ENCODE measurements around the gene PSG5.
"Not testable (repeated sequence)": the region's sequence is repeated elsewhere in the genome, so short reads cannot be mapped to it uniquely, and the experiment has no call there.

- TF ChIP-seq, protein P1, sequence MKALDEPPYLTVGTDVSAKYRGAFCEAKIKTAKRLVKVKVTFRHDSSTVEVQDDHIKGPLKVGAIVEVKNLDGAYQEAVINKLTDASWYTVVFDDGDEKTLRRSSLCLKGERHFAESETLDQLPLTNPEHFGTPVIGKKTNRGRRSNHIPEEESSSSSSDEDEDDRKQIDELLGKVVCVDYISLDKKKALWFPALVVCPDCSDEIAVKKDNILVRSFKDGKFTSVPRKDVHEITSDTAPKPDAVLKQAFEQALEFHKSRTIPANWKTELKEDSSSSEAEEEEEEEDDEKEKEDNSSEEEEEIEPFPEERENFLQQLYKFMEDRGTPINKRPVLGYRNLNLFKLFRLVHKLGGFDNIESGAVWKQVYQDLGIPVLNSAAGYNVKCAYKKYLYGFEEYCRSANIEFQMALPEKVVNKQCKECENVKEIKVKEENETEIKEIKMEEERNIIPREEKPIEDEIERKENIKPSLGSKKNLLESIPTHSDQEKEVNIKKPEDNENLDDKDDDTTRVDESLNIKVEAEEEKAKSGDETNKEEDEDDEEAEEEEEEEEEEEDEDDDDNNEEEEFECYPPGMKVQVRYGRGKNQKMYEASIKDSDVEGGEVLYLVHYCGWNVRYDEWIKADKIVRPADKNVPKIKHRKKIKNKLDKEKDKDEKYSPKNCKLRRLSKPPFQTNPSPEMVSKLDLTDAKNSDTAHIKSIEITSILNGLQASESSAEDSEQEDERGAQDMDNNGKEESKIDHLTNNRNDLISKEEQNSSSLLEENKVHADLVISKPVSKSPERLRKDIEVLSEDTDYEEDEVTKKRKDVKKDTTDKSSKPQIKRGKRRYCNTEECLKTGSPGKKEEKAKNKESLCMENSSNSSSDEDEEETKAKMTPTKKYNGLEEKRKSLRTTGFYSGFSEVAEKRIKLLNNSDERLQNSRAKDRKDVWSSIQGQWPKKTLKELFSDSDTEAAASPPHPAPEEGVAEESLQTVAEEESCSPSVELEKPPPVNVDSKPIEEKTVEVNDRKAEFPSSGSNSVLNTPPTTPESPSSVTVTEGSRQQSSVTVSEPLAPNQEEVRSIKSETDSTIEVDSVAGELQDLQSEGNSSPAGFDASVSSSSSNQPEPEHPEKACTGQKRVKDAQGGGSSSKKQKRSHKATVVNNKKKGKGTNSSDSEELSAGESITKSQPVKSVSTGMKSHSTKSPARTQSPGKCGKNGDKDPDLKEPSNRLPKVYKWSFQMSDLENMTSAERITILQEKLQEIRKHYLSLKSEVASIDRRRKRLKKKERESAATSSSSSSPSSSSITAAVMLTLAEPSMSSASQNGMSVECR (CRISPR knock-in tag; IDR thresholded peaks at IDR 0.05; ENCODE audit: borderline replicate concordance), result not testable (repeated sequence)
- TF ChIP-seq CTCF (IDR thresholded peaks at IDR 0.05), result peak; percentile 54; the same call in 1 of the 2 replicates
- not testable (repeated sequence) for TF ChIP-seq NR3C1 (CRISPR knock-in tag; conservative IDR thresholded peaks at IDR 0.05; ENCODE audit: low read depth); FOXJ3 (CRISPR knock-in tag; IDR thresholded peaks at IDR 0.05; ENCODE audit: borderline replicate concordance)
Observed at GRCh38 chr19:43179569-43180147, 6.7 kb downstream of the PSG5 start.

Measured in WTC11 (cell line).